Neural cell (in vitro differentiated cells): Measurements from ENCODE around the gene ELOVL2. TPM values are rescaled to one million over a fixed set of nuclear protein-coding genes. Genes with fewer than 3 reads are reported as not detected.

Source experiments
- H2AFZ ChIP-seq: fragments of 200-600, 300-800 bp; sonication (generic), shearing (Covaris generic); 2 replicates; pipeline ENCODE4 v1.6.0; 2014; ENCODE audit warnings: low read depth, mild to moderate bottlenecking, antibody characterized with exemption, low read length, moderate library complexity
- H3F3A ChIP-seq: fragments of 200-600 bp; shearing (Covaris generic); 2 replicates; pipeline ENCODE4 v1.6.1; 2016; ENCODE audit warnings: mild to moderate bottlenecking, moderate library complexity, mixed read lengths, antibody characterized with exemption, low read length; ENCODE audit not compliant: insufficient read depth, poor library complexity, severe bottlenecking
- H3K27ac ChIP-seq: fragments of 200-600, 300-800 bp; sonication (generic), shearing (Covaris generic); 2 replicates; pipeline ENCODE4 v1.5.1; 2014; ENCODE audit warnings: mild to moderate bottlenecking, low read length, moderate library complexity
- H3K27me3 ChIP-seq: fragments of 300-800, 200-600 bp; sonication (generic), shearing (Covaris generic); 2 replicates; pipeline ENCODE4 v1.6.0; 2014; ENCODE audit warnings: mild to moderate bottlenecking, low read depth, low read length, moderate library complexity; ENCODE audit not compliant: insufficient read depth
- H3K36me3 ChIP-seq: fragments of 300-800, 200-600 bp; sonication (generic), shearing (Covaris generic); 2 replicates; pipeline ENCODE4 v1.5.1; 2014; ENCODE audit warnings: mild to moderate bottlenecking, antibody characterized with exemption, low read length, moderate library complexity; ENCODE audit not compliant: insufficient read depth
- H3K4me2 ChIP-seq: fragments of 300-800, 200-600 bp; sonication (generic), shearing (Covaris generic); 2 replicates; pipeline ENCODE4 v1.6.0; 2014; ENCODE audit warnings: mild to moderate bottlenecking, low read length
- H3K4me3 ChIP-seq: fragments of 300-800, 200-600 bp; sonication (generic), shearing (Covaris generic); 2 replicates; pipeline ENCODE4 v1.5.1; 2014; ENCODE audit warnings: mild to moderate bottlenecking, low read length, moderate library complexity
- H3K79me2 ChIP-seq: fragments of 200-600 bp; shearing (Covaris generic); replicated peaks from 2 replicates; pipeline ENCODE4 v1.6.0; 2014; ENCODE audit warnings: mild to moderate bottlenecking, low read length, moderate library complexity; ENCODE audit not compliant: insufficient read depth
- H3K9ac ChIP-seq: fragments of 300-800, 200-600 bp; sonication (generic), shearing (Covaris generic); 2 replicates; pipeline ENCODE4 v1.6.1; 2016; ENCODE audit warnings: mild to moderate bottlenecking, low read length, mixed read lengths
- H3K9me2 ChIP-seq: fragments of 200-600 bp; shearing (Covaris generic); 2 replicates; pipeline ENCODE4 v1.6.1; 2016; ENCODE audit warnings: mild to moderate bottlenecking, low read length, mixed read lengths; ENCODE audit not compliant: insufficient read depth
- H3K9me3 ChIP-seq: fragments of 200-600, 300-800 bp; sonication (generic), shearing (Covaris generic); 2 replicates; pipeline ENCODE4 v1.6.1; 2016; ENCODE audit warnings: mild to moderate bottlenecking, mixed run types, low read length, moderate library complexity, mixed read lengths
- H4K20me1 ChIP-seq: fragments of 200-600 bp; shearing (Covaris generic); 2 replicates; pipeline ENCODE4 v1.6.1; 2016; ENCODE audit warnings: mild to moderate bottlenecking, mixed run types; ENCODE audit not compliant: insufficient read depth
- CTCF ChIP-seq: fragments of 450-650 bp; IDR thresholded peaks from 2 replicates; pipeline ENCODE4 v1.5.1; 2014; ENCODE audit warnings: antibody characterized with exemption, mild to moderate bottlenecking, moderate library complexity; ENCODE audit not compliant: poor library complexity, severe bottlenecking
- EP300 ChIP-seq: fragments of 450-650 bp; conservative IDR thresholded peaks from 2 replicates; pipeline ENCODE4 v1.6.1; 2014; ENCODE audit warnings: antibody characterized with exemption, mild to moderate bottlenecking, moderate library complexity; ENCODE audit not compliant: poor library complexity, severe bottlenecking
- EZH2 ChIP-seq: fragments of 200-600, 300-800 bp; shearing (Covaris generic), sonication (generic); IDR thresholded peaks from 2 replicates; pipeline ENCODE4 v1.6.1; 2014; ENCODE audit warnings: antibody characterized with exemption, low read length, borderline replicate concordance, mild to moderate bottlenecking; ENCODE audit not compliant: insufficient read depth, poor library complexity, severe bottlenecking
- MXI1 ChIP-seq: fragments of 450-650 bp; conservative IDR thresholded peaks from 2 replicates; pipeline ENCODE4 v1.6.1; 2014; ENCODE audit warnings: antibody characterized with exemption, mild to moderate bottlenecking; ENCODE audit not compliant: poor library complexity, severe bottlenecking
- POLR2AphosphoS5 ChIP-seq: IDR thresholded peaks from 2 replicates; pipeline ENCODE4 v1.6.1; 2012
- RAD21 ChIP-seq: fragments of 450-650 bp; conservative IDR thresholded peaks from 2 replicates; pipeline ENCODE4 v1.6.1; 2014; ENCODE audit warnings: antibody characterized with exemption, mild to moderate bottlenecking, moderate library complexity
- REST ChIP-seq: IDR thresholded peaks from 2 replicates; pipeline ENCODE4 v1.6.1; 2012; ENCODE audit warnings: borderline replicate concordance
- SMC3 ChIP-seq: fragments of 450-650 bp; conservative IDR thresholded peaks from 2 replicates; pipeline ENCODE4 v1.6.1; 2014; ENCODE audit warnings: antibody characterized with exemption, mild to moderate bottlenecking, moderate library complexity; ENCODE audit not compliant: poor library complexity
- polyA plus RNA-seq: library from polyadenylated mRNA; depleted of rRNA; stranded (reverse); fragments of >200 nt; gene quantifications from 2 replicates; pipeline ENCODE4 v1.2.3, GENCODE V29; 2014

The ELOVL2 gene
- polyA plus RNA-seq, 1 donor from 2014 or later = 5.4 TPM

- H2AFZ ChIP-seq = no peak overlapping the region
- no peaks in the 10 kb centered on the region for H3K9me3 ChIP-seq
- no peak overlapping the region for H3K4me3 ChIP-seq
- no peak overlapping the region for H3K4me2 ChIP-seq
- H4K20me1 ChIP-seq = no peaks in the 10 kb centered on the region
- no peaks in the 10 kb centered on the region for H3K27me3 ChIP-seq
- no peak overlapping the region for H3K27ac ChIP-seq
- no peak overlapping the region for H3K9ac ChIP-seq
- H3K79me2 ChIP-seq = no peaks in the 10 kb centered on the region
- no peaks in the 10 kb centered on the region for H3K9me2 ChIP-seq
- H3K36me3 ChIP-seq = no peaks in the 10 kb centered on the region
- TF ChIP-seq POLR2AphosphoS5 (no peak), EZH2 (no peak), REST (no peak), EP300 (no peak), CTCF (no peak), SMC3 (no peak), MXI1 (no peak), RAD21 (no peak)
- no peaks in the 10 kb centered on the region for H3F3A ChIP-seq
Measured at GRCh38 chr6:11050731-11051130, 6.6 kb upstream of the ELOVL2 start.

GRCh38 chr6:11044712-11045167, 635 bp upstream of the ELOVL2 start:
- Histone ChIP-seq H4K20me1 (no peaks in the 10 kb centered on the region), H3K9me3 (peaks cover 6% of the 10 kb centered on the region), H3K4me2 (no peak overlapping the region), H3K36me3 (no peaks in the 10 kb centered on the region), H3K4me3 (peak overlapping the region; percentile 69), H3K79me2 (no peaks in the 10 kb centered on the region), H3K9ac (peak overlapping the region; percentile 15), H2AFZ (no peak overlapping the region), H3K27me3 (peaks cover 27% of the 10 kb centered on the region), H3F3A (no peaks in the 10 kb centered on the region), H3K9me2 (no peaks in the 10 kb centered on the region), H3K27ac (no peak overlapping the region)
- TF ChIP-seq EP300 (peak; percentile 0), RAD21 (no peak)

- Histone ChIP-seq H3K9ac (peak overlapping the region; percentile 55), H3K4me2 (no peak overlapping the region), H3K9me3 (peaks cover 6% of the 10 kb centered on the region), H3K36me3 (no peaks in the 10 kb centered on the region), H3K4me3 (peak overlapping the region; percentile 82), H3K9me2 (no peaks in the 10 kb centered on the region), H3F3A (no peaks in the 10 kb centered on the region), H2AFZ (peak overlapping the region; percentile 53), H3K27me3 (peaks cover 27% of the 10 kb centered on the region), H3K79me2 (no peaks in the 10 kb centered on the region), H4K20me1 (no peaks in the 10 kb centered on the region), H3K27ac (no peak overlapping the region)
- TF ChIP-seq MXI1 = peak; percentile 40
- no peak for TF ChIP-seq EZH2
Measured at GRCh38 chr6:11043378-11043960, 636 bp downstream of the ELOVL2 start.
